NT2/D1 (cell line): ENCODE data around the gene GRAP.

Experiments
- DNase-seq: peaks from one replicate; pipeline ENCODE4 v3.0.0-alpha.2; 2011; ENCODE audit warnings: low read depth, low spot score
- H3K27me3 ChIP-seq: 2 replicates; pipeline ENCODE4 v1.6.0; 2011; ENCODE audit warnings: mild to moderate bottlenecking; ENCODE audit not compliant: insufficient read length, insufficient read depth
- H3K36me3 ChIP-seq: 2 replicates; pipeline ENCODE4 v1.6.1; 2011; ENCODE audit warnings: mild to moderate bottlenecking, low read length, mixed read lengths; ENCODE audit not compliant: insufficient read depth, insufficient read length
- H3K4me1 ChIP-seq: 2 replicates; pipeline ENCODE4 v1.5.1; 2011; ENCODE audit not compliant: insufficient read depth, insufficient read length
- H3K4me3 ChIP-seq: 2 replicates; pipeline ENCODE4 v1.5.1; 2011; ENCODE audit warnings: low read depth; ENCODE audit not compliant: insufficient read length
- H3K9ac ChIP-seq: 2 replicates; pipeline ENCODE4 v1.6.0; 2011; ENCODE audit warnings: low read depth; ENCODE audit not compliant: insufficient read length
- H3K9me3 ChIP-seq: 2 replicates; pipeline ENCODE4 v1.5.1; 2011; ENCODE audit warnings: mild to moderate bottlenecking, low read length; ENCODE audit not compliant: insufficient read depth
- SUZ12 ChIP-seq: IDR thresholded peaks from 2 replicates; pipeline ENCODE4 v1.6.1; 2011; ENCODE audit not compliant: insufficient read length, insufficient read depth; ENCODE audit errors: extremely low read depth
- YY1 ChIP-seq: IDR thresholded peaks from 2 replicates; pipeline ENCODE4 v1.6.1; 2011; ENCODE audit not compliant: insufficient read length, insufficient read depth
- ZNF274 ChIP-seq: IDR thresholded peaks from 2 replicates; pipeline ENCODE4 v1.6.1; 2011; ENCODE audit warnings: mild to moderate bottlenecking, low read depth, low read length

GRAP gene

DNA sequence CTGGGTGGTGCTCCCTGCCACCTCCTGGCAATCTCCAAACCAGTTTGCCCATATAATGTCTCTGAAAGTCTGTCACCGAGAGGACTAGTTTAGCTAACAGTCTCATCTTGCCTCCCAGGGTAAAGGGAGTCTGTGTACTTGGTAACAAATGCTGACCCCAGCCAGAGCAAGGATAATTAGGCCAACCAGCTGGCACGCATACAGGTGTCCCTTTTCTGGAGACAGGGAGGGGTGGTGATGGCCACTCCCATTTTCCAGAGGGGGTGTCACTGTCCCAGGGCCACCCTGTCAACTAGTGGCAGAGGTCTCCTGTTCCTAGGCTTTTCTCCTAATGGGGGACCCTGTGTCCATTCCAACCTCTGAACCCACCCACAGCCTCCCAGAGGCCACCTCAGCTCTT is 50.3 kb downstream of the GRAP start:
- H3K4me3 ChIP-seq, result no peak overlapping the region
- no peak for TF ChIP-seq ZNF274
- TF ChIP-seq YY1, result no peak
- TF ChIP-seq SUZ12, result no peak
- no peaks in the 10 kb centered on the region for H3K9me3 ChIP-seq
- no peaks in the 10 kb centered on the region for H3K27me3 ChIP-seq
- no peak overlapping the region for H3K9ac ChIP-seq
- H3K4me1 ChIP-seq, result peaks cover 11% of the 10 kb centered on the region
- DNase-seq, result no peak
- peaks cover 60% of the 10 kb centered on the region for H3K36me3 ChIP-seq

DNA sequence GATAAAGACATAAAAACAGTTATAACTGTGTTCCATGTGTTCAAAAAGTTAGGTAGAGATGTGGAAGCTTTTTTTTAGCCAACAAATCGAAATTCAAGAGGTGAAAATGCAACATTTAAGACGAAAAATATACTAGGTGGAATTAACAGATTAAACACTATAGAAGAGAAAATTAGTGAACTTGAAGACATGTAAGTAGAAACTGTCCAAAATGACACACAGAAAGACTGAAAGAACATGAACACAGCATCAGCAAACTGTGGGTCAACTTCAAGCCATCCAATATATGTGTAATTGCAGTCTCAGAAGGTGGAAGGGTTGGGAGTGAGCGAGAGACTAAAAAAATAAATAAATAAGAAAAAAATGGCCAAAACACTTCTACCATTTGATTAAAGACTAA is 51.5 kb downstream of the GRAP start:
- Histone ChIP-seq H3K36me3 (peaks cover 56% of the 10 kb centered on the region), H3K9me3 (no peaks in the 10 kb centered on the region), H3K4me3 (no peak overlapping the region), H3K27me3 (no peaks in the 10 kb centered on the region), H3K9ac (no peak overlapping the region), H3K4me1 (peaks cover 3% of the 10 kb centered on the region)
- DNase-seq, result no peak
- TF ChIP-seq SUZ12 (no peak), ZNF274 (no peak), YY1 (no peak)

DNA sequence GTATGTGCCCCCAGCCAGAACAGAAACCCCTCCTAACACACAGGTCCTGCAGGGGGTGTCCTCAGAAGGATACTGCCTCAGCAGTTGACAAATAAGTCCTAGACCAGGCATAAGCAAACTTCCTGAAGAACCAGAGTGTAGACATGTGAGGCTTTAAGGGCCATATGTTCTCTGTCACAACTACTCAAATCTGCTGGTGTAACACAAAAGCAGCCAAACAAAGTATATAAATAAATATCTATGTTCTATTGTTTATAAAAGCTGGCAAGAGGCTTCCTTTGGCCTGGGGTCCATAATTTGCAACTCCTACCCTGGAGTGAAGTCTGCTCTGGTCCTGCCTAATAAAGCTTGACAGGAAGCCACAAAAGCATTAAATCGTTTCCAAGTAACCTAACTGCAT is 52.1 kb downstream of the GRAP start:
- H3K9me3 ChIP-seq, result no peaks in the 10 kb centered on the region
- peaks cover 2% of the 10 kb centered on the region for H3K4me1 ChIP-seq
- no peak for TF ChIP-seq ZNF274
- no peak for TF ChIP-seq YY1
- TF ChIP-seq SUZ12, result no peak
- H3K4me3 ChIP-seq, result no peak overlapping the region
- H3K9ac ChIP-seq, result no peak overlapping the region
- peaks cover 56% of the 10 kb centered on the region for H3K36me3 ChIP-seq
- no peaks in the 10 kb centered on the region for H3K27me3 ChIP-seq
- DNase-seq, result no peak

- Histone ChIP-seq H3K27me3 (no peaks in the 10 kb centered on the region), H3K4me1 (peaks cover 2% of the 10 kb centered on the region), H3K9ac (no peak overlapping the region), H3K9me3 (no peaks in the 10 kb centered on the region), H3K36me3 (peaks cover 55% of the 10 kb centered on the region), H3K4me3 (no peak overlapping the region)
- TF ChIP-seq ZNF274 (no peak), YY1 (no peak), SUZ12 (no peak)
- DNase-seq, result no peak
Measured at GRCh38 chr17:18993905-18994526, 52.7 kb downstream of the GRAP start.

DNA sequence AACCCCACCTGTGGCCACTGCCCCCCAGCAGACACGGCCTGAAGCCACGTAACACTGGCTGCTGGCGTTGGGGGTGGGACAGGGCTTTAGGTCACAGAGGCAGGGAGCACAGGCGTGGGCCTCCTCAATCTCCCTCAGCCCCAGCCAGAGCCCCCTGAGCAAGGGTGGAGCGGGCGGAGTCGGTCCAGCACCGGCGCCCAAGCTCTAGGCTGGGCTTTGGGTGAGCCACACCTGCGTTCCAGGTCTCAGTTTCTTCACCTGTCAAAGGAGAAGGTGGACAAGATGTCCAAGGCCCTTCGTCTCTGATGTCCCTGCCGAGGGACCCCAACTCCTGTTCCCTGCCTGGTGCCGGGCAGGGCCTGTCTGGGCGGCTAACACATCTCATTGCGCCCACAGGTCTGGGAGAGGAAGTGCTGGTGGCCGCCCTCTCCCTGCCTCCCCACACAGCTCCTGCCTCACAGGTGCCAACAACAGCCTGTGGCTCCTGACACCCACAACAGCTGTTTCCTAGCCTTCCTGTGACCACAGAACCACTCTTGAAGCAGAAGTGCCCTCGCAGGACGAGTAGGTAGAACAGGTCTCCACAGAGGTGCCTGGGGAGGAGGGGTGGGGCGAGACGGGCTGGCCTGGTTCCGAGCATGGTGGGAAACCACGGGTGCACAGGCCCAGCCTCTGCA is 54.2 kb downstream of the GRAP start:
- Histone ChIP-seq H3K4me3 (no peak overlapping the region), H3K27me3 (no peaks in the 10 kb centered on the region), H3K36me3 (peaks cover 59% of the 10 kb centered on the region), H3K9me3 (no peaks in the 10 kb centered on the region), H3K9ac (no peak overlapping the region), H3K4me1 (peaks cover 2% of the 10 kb centered on the region)
- TF ChIP-seq SUZ12, result no peak
- TF ChIP-seq YY1, result no peak
- TF ChIP-seq ZNF274, result no peak
- DNase-seq, result no peak

- no peak for DNase-seq
- Histone ChIP-seq H3K4me3 (no peak overlapping the region), H3K9ac (no peak overlapping the region), H3K4me1 (peaks cover 2% of the 10 kb centered on the region), H3K36me3 (peaks cover 59% of the 10 kb centered on the region), H3K27me3 (no peaks in the 10 kb centered on the region), H3K9me3 (no peaks in the 10 kb centered on the region)
- TF ChIP-seq YY1, result no peak
Measured at GRCh38 chr17:18991531-18992315, 55.0 kb downstream of the GRAP start.

- H3K9ac ChIP-seq, result no peak overlapping the region
- TF ChIP-seq YY1 (no peak), ZNF274 (no peak), SUZ12 (no peak)
- no peak overlapping the region for H3K4me3 ChIP-seq
- peaks cover 65% of the 10 kb centered on the region for H3K36me3 ChIP-seq
- DNase-seq, result no peak
- H3K27me3 ChIP-seq, result no peaks in the 10 kb centered on the region
- peaks cover 2% of the 10 kb centered on the region for H3K4me1 ChIP-seq
- no peaks in the 10 kb centered on the region for H3K9me3 ChIP-seq
Measured at GRCh38 chr17:18990331-18990730, 56.4 kb downstream of the GRAP start.
